DOHH2 (cell line): ENCODE measurements around the gene NPIPB6.

Experiments used
- H3F3A ChIP-seq: fragments of 200-600 bp; sonication (generic), shearing (Covaris generic); 2 replicates; pipeline ENCODE4 v1.6.0; 2016; ENCODE audit warnings: antibody characterized with exemption, mild to moderate bottlenecking; ENCODE audit not compliant: control insufficient read depth, insufficient read depth
- H3K27ac ChIP-seq: fragments of 200-600 bp; sonication (generic); 2 replicates; pipeline ENCODE4 v1.5.1; 2014; ENCODE audit warnings: low read depth, mild to moderate bottlenecking, low read length, moderate library complexity
- H3K27me3 ChIP-seq: fragments of 200-600 bp; sonication (generic); 2 replicates; pipeline ENCODE4 v1.6.1; 2014; ENCODE audit warnings: mild to moderate bottlenecking, low read length, mixed read lengths; ENCODE audit not compliant: control insufficient read depth
- H3K36me3 ChIP-seq: fragments of 200-600 bp; sonication (generic); 2 replicates; pipeline ENCODE4 v1.6.1; 2014; ENCODE audit warnings: mild to moderate bottlenecking, low read length, moderate library complexity, mixed read lengths; ENCODE audit not compliant: control insufficient read depth
- H3K4me1 ChIP-seq: fragments of 200-600 bp; sonication (generic); 2 replicates; pipeline ENCODE4 v1.6.1; 2014; ENCODE audit warnings: mild to moderate bottlenecking, low read length, mixed read lengths; ENCODE audit not compliant: control insufficient read depth
- H3K4me2 ChIP-seq: fragments of 200-600 bp; sonication (generic); 2 replicates; pipeline ENCODE4 v1.6.0; 2014; ENCODE audit warnings: mild to moderate bottlenecking, low read length, moderate library complexity
- H3K4me3 ChIP-seq: fragments of 200-600 bp; sonication (generic); 2 replicates; pipeline ENCODE4 v1.5.1; 2014; ENCODE audit warnings: mild to moderate bottlenecking, low read length, mixed read lengths
- H3K79me2 ChIP-seq: fragments of 200-600 bp; sonication (generic); 2 replicates; pipeline ENCODE4 v1.6.1; 2014; ENCODE audit warnings: mild to moderate bottlenecking, low read length, mixed read lengths; ENCODE audit not compliant: control insufficient read depth
- H3K9me2 ChIP-seq: fragments of 200-600 bp; sonication (generic); replicated peaks from 2 replicates; pipeline ENCODE4 v1.6.1; 2014; ENCODE audit warnings: mild to moderate bottlenecking, low read length, mixed read lengths; ENCODE audit not compliant: control insufficient read depth
- H3K9me3 ChIP-seq: fragments of 200-600 bp; sonication (generic); 2 replicates; pipeline ENCODE4 v1.6.1; 2014; ENCODE audit warnings: antibody characterized with exemption, low read length, mixed read lengths; ENCODE audit not compliant: control insufficient read depth, insufficient read depth
- H4K20me1 ChIP-seq: fragments of 200-600 bp; sonication (generic); 2 replicates; pipeline ENCODE4 v1.6.0; 2014; ENCODE audit warnings: low read depth, mild to moderate bottlenecking, antibody characterized with exemption, low read length, moderate library complexity; ENCODE audit not compliant: control insufficient read depth, insufficient read depth
- EZH2phosphoT487 ChIP-seq: fragments of 200-600 bp; sonication (generic); IDR thresholded peaks from 2 replicates; pipeline ENCODE4 v1.6.1; 2017; ENCODE audit warnings: borderline replicate concordance, mild to moderate bottlenecking, antibody characterized with exemption, low read length, moderate library complexity, mixed read lengths
- TF ChIP-seq, protein P1 (sequence below): fragments of 200-600 bp; sonication (generic); IDR thresholded peaks from one replicate; pipeline ENCODE4 v1.5.1; 2014; ENCODE audit warnings: antibody characterized with exemption, mild to moderate bottlenecking, low read depth, low read length; ENCODE audit not compliant: poor library complexity, severe bottlenecking

Gene NPIPB6

DNA sequence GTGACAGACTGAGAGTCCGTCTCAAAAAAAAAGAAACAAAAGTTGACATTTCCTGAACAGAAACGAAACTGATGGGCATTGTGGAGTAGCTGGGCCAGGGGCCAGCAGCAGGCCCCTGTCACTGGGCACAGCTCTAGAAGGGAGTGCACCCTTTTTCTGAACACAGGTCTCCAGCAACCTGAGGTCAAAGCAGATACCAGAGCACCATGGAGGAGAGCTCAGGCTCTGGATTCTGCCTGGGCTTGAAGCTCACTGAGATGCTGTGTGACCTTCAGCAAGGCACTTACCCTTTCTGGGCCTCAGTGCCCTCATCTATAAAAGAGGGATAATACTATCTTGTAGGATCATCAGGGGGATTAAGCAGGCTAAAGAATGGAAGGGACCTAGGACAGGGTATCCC, 66.0 kb downstream of the NPIPB6 start:
- Histone ChIP-seq H3F3A (no peaks in the 10 kb centered on the region), H3K9me2 (no peaks in the 10 kb centered on the region), H3K27me3 (peaks cover 45% of the 10 kb centered on the region), H3K4me2 (no peak overlapping the region), H4K20me1 (no peaks in the 10 kb centered on the region), H3K4me1 (peaks cover 9% of the 10 kb centered on the region), H3K27ac (no peak overlapping the region), H3K9me3 (no peaks in the 10 kb centered on the region), H3K4me3 (no peak overlapping the region), H3K36me3 (no peaks in the 10 kb centered on the region), H3K79me2 (no peaks in the 10 kb centered on the region)
- no peak for TF ChIP-seq EZH2phosphoT487
- TF ChIP-seq, protein P1, sequence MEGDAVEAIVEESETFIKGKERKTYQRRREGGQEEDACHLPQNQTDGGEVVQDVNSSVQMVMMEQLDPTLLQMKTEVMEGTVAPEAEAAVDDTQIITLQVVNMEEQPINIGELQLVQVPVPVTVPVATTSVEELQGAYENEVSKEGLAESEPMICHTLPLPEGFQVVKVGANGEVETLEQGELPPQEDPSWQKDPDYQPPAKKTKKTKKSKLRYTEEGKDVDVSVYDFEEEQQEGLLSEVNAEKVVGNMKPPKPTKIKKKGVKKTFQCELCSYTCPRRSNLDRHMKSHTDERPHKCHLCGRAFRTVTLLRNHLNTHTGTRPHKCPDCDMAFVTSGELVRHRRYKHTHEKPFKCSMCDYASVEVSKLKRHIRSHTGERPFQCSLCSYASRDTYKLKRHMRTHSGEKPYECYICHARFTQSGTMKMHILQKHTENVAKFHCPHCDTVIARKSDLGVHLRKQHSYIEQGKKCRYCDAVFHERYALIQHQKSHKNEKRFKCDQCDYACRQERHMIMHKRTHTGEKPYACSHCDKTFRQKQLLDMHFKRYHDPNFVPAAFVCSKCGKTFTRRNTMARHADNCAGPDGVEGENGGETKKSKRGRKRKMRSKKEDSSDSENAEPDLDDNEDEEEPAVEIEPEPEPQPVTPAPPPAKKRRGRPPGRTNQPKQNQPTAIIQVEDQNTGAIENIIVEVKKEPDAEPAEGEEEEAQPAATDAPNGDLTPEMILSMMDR = no peak

DNA sequence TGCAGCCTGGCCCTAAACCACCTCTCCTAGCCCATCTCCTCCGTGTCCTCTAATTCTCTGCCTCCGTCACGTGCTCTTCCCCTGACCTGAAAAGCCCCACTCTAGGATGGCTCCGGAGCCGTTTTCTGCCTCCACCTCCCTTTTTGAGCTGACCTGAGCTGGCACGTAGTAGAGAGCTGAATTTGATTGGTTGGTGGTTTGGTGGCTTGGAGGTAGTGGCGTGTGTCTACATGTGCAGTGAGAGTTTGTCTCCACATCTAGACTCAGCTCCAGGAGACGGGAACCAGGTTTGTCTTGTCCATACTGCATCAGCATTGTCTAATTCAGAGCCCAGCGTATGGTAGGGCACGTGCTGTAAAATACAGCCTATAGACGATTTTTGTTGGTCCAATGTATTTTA, 68.0 kb downstream of the NPIPB6 start:
- Histone ChIP-seq H3K36me3 (no peaks in the 10 kb centered on the region), H4K20me1 (no peaks in the 10 kb centered on the region), H3K4me1 (peaks cover 17% of the 10 kb centered on the region), H3K9me2 (no peaks in the 10 kb centered on the region), H3F3A (no peaks in the 10 kb centered on the region; the same call in 1 of the 2 replicates), H3K4me3 (no peak overlapping the region), H3K4me2 (no peak overlapping the region), H3K27ac (no peak overlapping the region), H3K27me3 (peaks cover 35% of the 10 kb centered on the region), H3K9me3 (no peaks in the 10 kb centered on the region), H3K79me2 (peaks cover 11% of the 10 kb centered on the region)
- TF ChIP-seq EZH2phosphoT487 = no peak

GRCh38 chr16:28294201-28294600, 69.1 kb downstream of the NPIPB6 start:
- H3K27ac ChIP-seq = no peak overlapping the region
- no peak overlapping the region for H3K4me3 ChIP-seq
- H4K20me1 ChIP-seq = no peaks in the 10 kb centered on the region
- no peaks in the 10 kb centered on the region; the same call in 1 of the 2 replicates for H3F3A ChIP-seq
- peaks cover 35% of the 10 kb centered on the region for H3K27me3 ChIP-seq
- peaks cover 15% of the 10 kb centered on the region for H3K79me2 ChIP-seq
- no peaks in the 10 kb centered on the region for H3K36me3 ChIP-seq
- H3K4me1 ChIP-seq = peaks cover 26% of the 10 kb centered on the region
- H3K9me2 ChIP-seq = no peaks in the 10 kb centered on the region
- no peak overlapping the region for H3K4me2 ChIP-seq
- no peak for TF ChIP-seq EZH2phosphoT487
- TF ChIP-seq, protein P1 = no peak
- no peaks in the 10 kb centered on the region for H3K9me3 ChIP-seq

GRCh38 chr16:28293601-28293960, 69.7 kb downstream of the NPIPB6 start:
- TF ChIP-seq EZH2phosphoT487 = no peak
- TF ChIP-seq, protein P1 = no peak
- Histone ChIP-seq H3K79me2 (peaks cover 15% of the 10 kb centered on the region), H3K36me3 (no peaks in the 10 kb centered on the region; the same call in 1 of the 2 replicates), H4K20me1 (no peaks in the 10 kb centered on the region), H3F3A (no peaks in the 10 kb centered on the region; the same call in 1 of the 2 replicates), H3K4me1 (peaks cover 30% of the 10 kb centered on the region), H3K9me2 (no peaks in the 10 kb centered on the region), H3K4me3 (no peak overlapping the region), H3K4me2 (no peak overlapping the region), H3K27ac (no peak overlapping the region), H3K9me3 (no peaks in the 10 kb centered on the region), H3K27me3 (peaks cover 35% of the 10 kb centered on the region)
